A673 (cell line): ENCODE measurements around the gene NOD1. TPM values are rescaled to one million over a fixed set of nuclear protein-coding genes. Genes with fewer than 3 reads are reported as not detected.

Experiments
- BruUV-seq: library from RNA; stranded (reverse); fragments of 400-500 nt; replicated peaks from 2 replicates; lab custom pipeline; 2021; lab: Mats Ljungman, UMichigan
- CTCF ChIA-PET: fragments of 300-600 bp; sonication (Branson Sonifier 250); formaldehyde crosslinking; loops from one replicate; lab custom pipeline; 2022; ENCODE audit warnings: antibody characterized with exemption; lab: Charles Lee
- POLR2A ChIA-PET: fragments of 300-600 bp; sonication (Branson Sonifier 250); formaldehyde crosslinking; loops from one replicate; lab custom pipeline; 2022; ENCODE audit warnings: antibody characterized with exemption; ENCODE audit not compliant: low non-redundant PET; lab: Charles Lee
- DNase-seq: peaks from one replicate; pipeline ENCODE4 v3.0.0-alpha.2; 2015; ENCODE audit warnings: low spot score
- H3K27ac ChIP-seq: fragments of 200-600 bp; sonication (generic); 2 replicates; pipeline ENCODE4 v1.5.1; 2016; ENCODE audit warnings: mixed run types, low read depth, mild to moderate bottlenecking, mixed read lengths, antibody characterized with exemption, low read length; ENCODE audit not compliant: poor library complexity, severe bottlenecking
- H3K27me3 ChIP-seq: fragments of 200-600 bp; sonication (generic); replicated peaks from 2 replicates; pipeline ENCODE4 v1.6.1; 2017; ENCODE audit warnings: mixed run types, low read depth, mild to moderate bottlenecking, mixed read lengths, antibody characterized with exemption, low read length; ENCODE audit not compliant: insufficient read depth, poor library complexity
- H3K36me3 ChIP-seq: fragments of 200-600 bp; sonication (generic); 2 replicates; pipeline ENCODE4 v1.6.1; 2016; ENCODE audit warnings: mixed run types, mild to moderate bottlenecking, mixed read lengths, antibody characterized with exemption, low read length; ENCODE audit not compliant: insufficient read depth, poor library complexity, severe bottlenecking
- H3K4me1 ChIP-seq: fragments of 200-600 bp; sonication (generic); 2 replicates; pipeline ENCODE4 v1.6.1; 2017; ENCODE audit warnings: mixed run types, mild to moderate bottlenecking, mixed read lengths, antibody characterized with exemption, low read length; ENCODE audit not compliant: insufficient read depth, poor library complexity, severe bottlenecking
- H3K4me3 ChIP-seq: fragments of 200-600 bp; sonication (generic); 2 replicates; pipeline ENCODE4 v1.5.1; 2016; ENCODE audit warnings: low read depth, mixed run types, mild to moderate bottlenecking, mixed read lengths, low read length; ENCODE audit not compliant: poor library complexity, severe bottlenecking
- H3K9me3 ChIP-seq: fragments of 200-600 bp; sonication (generic); 2 replicates; pipeline ENCODE4 v1.6.1; 2016; ENCODE audit warnings: mixed run types, low read depth, mild to moderate bottlenecking, mixed read lengths, antibody characterized with exemption, low read length; ENCODE audit not compliant: poor library complexity, severe bottlenecking
- EZH2 ChIP-seq: fragments of 200-600 bp; sonication (generic); IDR thresholded peaks from 2 replicates; pipeline ENCODE4 v1.6.1; 2017; ENCODE audit warnings: borderline replicate concordance, low read depth, mild to moderate bottlenecking, mixed read lengths, antibody characterized with exemption, low read length; ENCODE audit not compliant: poor library complexity, severe bottlenecking
- intact Hi-C: fragments of 100-400 bp; cut with micrococcal nuclease; formaldehyde crosslinking; loops from one replicate; pipeline ENCODE4 v1.10.0; 2022; ENCODE audit not compliant: unreplicated experiment
- total RNA-seq: library from RNA; stranded (reverse); gene quantifications from 2 replicates; pipeline ENCODE4 v1.2.3, GENCODE V29; 2021
- TF ChIP-seq, protein P1 (sequence below): fragments of 300-800, 200-600 bp; sonication (generic); conservative IDR thresholded peaks from 2 replicates; pipeline ENCODE4 v1.5.1; 2017; ENCODE audit warnings: low read depth, mild to moderate bottlenecking, antibody characterized with exemption, low read length, moderate library complexity, mixed read lengths

The NOD1 gene
- total RNA-seq, 1 experiment from 2014 or later: 2.3 TPM

DNA sequence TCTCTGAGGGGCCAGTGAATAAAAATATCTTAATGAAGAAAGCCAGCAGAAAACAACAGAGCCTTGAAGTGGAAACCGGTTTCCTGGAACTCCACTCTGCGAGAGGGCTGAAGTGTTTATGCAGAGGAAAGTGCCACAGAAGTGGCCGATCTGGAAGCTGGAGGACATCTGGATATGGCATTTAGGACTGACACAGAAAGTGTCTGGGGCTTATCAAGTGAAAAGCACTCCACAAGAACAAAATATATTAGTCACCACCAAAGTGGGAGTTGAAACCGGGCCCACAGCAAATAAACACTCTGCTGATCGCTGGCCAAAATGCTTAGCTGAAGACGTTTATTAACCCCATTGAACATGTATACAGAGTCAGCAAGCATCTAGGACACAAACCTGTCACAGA is 7.8 kb downstream of the NOD1 start:
- Histone ChIP-seq H3K4me3 (no peak overlapping the region), H3K4me1 (no peaks in the 10 kb centered on the region), H3K27me3 (no peaks in the 10 kb centered on the region), H3K36me3 (no peaks in the 10 kb centered on the region), H3K9me3 (no peaks in the 10 kb centered on the region), H3K27ac (no peak overlapping the region)
- no TSS peak for BruUV-seq
- ChIA-PET POLR2A (no interaction called here), CTCF (no interaction called here)
- no peak for DNase-seq
- intact Hi-C loops: no loop called here
- TF ChIP-seq EZH2: no peak
- TF ChIP-seq, protein P1, sequence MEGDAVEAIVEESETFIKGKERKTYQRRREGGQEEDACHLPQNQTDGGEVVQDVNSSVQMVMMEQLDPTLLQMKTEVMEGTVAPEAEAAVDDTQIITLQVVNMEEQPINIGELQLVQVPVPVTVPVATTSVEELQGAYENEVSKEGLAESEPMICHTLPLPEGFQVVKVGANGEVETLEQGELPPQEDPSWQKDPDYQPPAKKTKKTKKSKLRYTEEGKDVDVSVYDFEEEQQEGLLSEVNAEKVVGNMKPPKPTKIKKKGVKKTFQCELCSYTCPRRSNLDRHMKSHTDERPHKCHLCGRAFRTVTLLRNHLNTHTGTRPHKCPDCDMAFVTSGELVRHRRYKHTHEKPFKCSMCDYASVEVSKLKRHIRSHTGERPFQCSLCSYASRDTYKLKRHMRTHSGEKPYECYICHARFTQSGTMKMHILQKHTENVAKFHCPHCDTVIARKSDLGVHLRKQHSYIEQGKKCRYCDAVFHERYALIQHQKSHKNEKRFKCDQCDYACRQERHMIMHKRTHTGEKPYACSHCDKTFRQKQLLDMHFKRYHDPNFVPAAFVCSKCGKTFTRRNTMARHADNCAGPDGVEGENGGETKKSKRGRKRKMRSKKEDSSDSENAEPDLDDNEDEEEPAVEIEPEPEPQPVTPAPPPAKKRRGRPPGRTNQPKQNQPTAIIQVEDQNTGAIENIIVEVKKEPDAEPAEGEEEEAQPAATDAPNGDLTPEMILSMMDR: no peak

GRCh38 chr7:30470163-30470770 is 8.3 kb downstream of the NOD1 start:
- H3K9me3 ChIP-seq: no peaks in the 10 kb centered on the region
- TF ChIP-seq, protein P1: no peak
- TF ChIP-seq EZH2: no peak
- no peak overlapping the region for H3K4me3 ChIP-seq
- BruUV-seq: no TSS peak
- CTCF ChIA-PET: no interaction called here
- no peaks in the 10 kb centered on the region for H3K36me3 ChIP-seq
- H3K4me1 ChIP-seq: no peaks in the 10 kb centered on the region
- H3K27ac ChIP-seq: no peak overlapping the region
- no peaks in the 10 kb centered on the region for H3K27me3 ChIP-seq
- DNase-seq: no peak
- POLR2A ChIA-PET: no interaction called here
- intact Hi-C loops: no loop called here

- no peak overlapping the region for H3K27ac ChIP-seq
- no TSS peak for BruUV-seq
Observed at GRCh38 chr7:30469303-30469702, 9.3 kb downstream of the NOD1 start.

More at GRCh38 chr7:30469303-30469702, 9.3 kb downstream of the NOD1 start:
- CTCF ChIA-PET: interaction anchor here (0.6 to 1.0 kb wide), 2 partner anchors 9 to 245 kb away, joined by 3 to 4 read pairs; partner anchors contain the start of gene NOD1
- Histone ChIP-seq H3K27me3 (no peaks in the 10 kb centered on the region), H3K36me3 (no peaks in the 10 kb centered on the region), H3K4me1 (no peaks in the 10 kb centered on the region), H3K9me3 (no peaks in the 10 kb centered on the region), H3K4me3 (no peak overlapping the region)
- TF ChIP-seq, protein P1: peak; percentile 50
- no peak for TF ChIP-seq EZH2
- intact Hi-C loops: no loop called here
- peak; percentile 70 for DNase-seq
- POLR2A ChIA-PET: no interaction called here
